ENCODE measurements around the gene ZNF746. TPM values are rescaled to one million over a fixed set of nuclear protein-coding genes. Genes with fewer than 3 reads are reported as not detected.

Gene ZNF746
- total RNA-seq, 1 experiment from 2014 or later = 19.2 TPM

DNA sequence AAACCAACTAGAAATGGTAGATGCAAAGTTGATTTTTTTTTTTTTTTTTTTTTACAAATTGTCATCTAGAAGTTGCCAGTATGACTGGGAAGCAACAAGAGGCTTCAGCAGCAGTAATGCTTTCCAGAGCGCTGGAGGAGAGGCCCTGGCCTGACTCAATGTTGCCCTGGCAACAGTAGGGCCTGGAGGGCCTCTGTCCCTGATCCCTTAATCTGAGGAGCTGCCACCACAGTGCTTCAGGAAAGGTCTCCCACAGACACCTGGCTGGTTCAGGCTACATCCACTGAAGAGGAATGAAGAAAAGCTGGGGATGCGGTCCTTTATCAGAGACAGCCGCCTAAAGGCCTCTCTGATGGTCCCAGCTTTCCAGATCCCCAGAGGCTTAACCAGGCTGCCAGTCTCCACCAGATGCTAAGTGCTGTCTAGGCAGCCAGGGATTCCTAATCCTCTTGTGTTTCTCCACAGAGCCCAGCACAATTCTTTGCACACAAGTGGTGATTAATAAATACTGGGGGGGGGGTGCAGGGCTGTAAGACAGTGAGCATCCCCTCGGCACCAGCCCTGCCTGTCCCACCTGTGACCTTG, 70.4 kb downstream of the ZNF746 start:
- Histone ChIP-seq H3K36me3 (ENCODE audit: low read depth) (0 out of 2 replicates have a peak, but pooled peaks cover 4% of the 10 kb centered on the region), H3K4me3 (no peak overlapping the region), H3K79me2 (ENCODE audit: low read depth) (no peaks in the 10 kb centered on the region), H3K9me3 (ENCODE audit: insufficient read depth, low read depth) (no peaks in the 10 kb centered on the region), H3K4me2 (no peak overlapping the region), H4K20me1 (ENCODE audit: insufficient read depth) (no peaks in the 10 kb centered on the region), H3K27ac (no peak overlapping the region), H3K4me1 (replicated peaks; ENCODE audit: insufficient read depth) (no peaks in the 10 kb centered on the region), H2AFZ (no peak overlapping the region), H3F3A (ENCODE audit: insufficient read depth, low read depth) (peaks cover 7% of the 10 kb centered on the region), H3K27me3 (ENCODE audit: insufficient read depth, low read depth) (no peaks in the 10 kb centered on the region), H3K9me2 (ENCODE audit: insufficient read depth) (no peaks in the 10 kb centered on the region)
- no peak for TF ChIP-seq EZH2 (IDR thresholded peaks at IDR 0.05; ENCODE audit: low read depth)
- TF ChIP-seq, protein P1, sequence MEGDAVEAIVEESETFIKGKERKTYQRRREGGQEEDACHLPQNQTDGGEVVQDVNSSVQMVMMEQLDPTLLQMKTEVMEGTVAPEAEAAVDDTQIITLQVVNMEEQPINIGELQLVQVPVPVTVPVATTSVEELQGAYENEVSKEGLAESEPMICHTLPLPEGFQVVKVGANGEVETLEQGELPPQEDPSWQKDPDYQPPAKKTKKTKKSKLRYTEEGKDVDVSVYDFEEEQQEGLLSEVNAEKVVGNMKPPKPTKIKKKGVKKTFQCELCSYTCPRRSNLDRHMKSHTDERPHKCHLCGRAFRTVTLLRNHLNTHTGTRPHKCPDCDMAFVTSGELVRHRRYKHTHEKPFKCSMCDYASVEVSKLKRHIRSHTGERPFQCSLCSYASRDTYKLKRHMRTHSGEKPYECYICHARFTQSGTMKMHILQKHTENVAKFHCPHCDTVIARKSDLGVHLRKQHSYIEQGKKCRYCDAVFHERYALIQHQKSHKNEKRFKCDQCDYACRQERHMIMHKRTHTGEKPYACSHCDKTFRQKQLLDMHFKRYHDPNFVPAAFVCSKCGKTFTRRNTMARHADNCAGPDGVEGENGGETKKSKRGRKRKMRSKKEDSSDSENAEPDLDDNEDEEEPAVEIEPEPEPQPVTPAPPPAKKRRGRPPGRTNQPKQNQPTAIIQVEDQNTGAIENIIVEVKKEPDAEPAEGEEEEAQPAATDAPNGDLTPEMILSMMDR (conservative IDR thresholded peaks at IDR 0.05) = no peak
- DNase-seq = no peak
- intact Hi-C loops (cut with micrococcal nuclease; ENCODE audit: unreplicated experiment) = no loop called here
- ChIA-PET POLR2A (ENCODE audit: unreplicated experiment) (no interaction called here), CTCF (interaction anchor here (0.6 kb wide), 1 partner anchor 37 kb away, joined by 3 read pairs; no protein-coding TSS in a partner anchor)
- no TSS peak for BruUV-seq (replicated peaks)

DNA sequence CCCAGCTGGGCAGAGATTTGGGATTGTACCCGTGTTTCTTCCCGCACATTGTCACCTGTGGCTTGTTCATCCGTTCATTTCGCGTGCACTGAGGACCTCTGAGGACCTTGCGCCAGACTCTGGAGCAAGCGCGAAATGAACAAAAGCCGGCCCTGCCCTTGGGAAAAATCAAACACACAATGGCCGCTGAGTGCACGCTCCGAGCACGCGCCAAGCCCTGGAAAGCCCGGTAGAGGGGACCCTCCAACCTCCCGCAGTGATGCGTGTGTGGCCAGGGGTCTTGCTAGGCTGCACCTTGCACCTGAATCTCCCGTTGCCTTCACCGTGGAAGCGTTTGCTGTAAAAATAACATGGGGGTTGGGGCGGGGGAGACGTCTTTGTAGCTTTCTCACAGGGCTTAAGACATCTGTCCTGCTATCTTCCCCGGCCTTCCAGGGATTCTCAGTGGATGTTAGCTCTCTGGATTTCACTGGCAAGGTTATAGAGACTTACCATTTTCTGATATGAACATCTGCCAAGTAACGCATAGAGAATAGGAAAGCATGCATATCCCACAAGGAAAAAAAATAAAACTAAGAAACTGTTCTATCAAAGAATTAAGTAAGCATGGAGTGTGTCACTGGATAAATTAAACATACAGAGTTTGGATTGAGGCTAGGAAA, 74.0 kb downstream of the ZNF746 start:
- H3K27ac ChIP-seq = no peak overlapping the region
- no peaks in the 10 kb centered on the region for H3K36me3 ChIP-seq (ENCODE audit: low read depth)
- intact Hi-C loops (cut with micrococcal nuclease; ENCODE audit: unreplicated experiment) = loop anchor here (2.0 to 5.0 kb wide), 2 partner anchors 35 to 74 kb away; partner anchors contain the start of gene ZNF746
- CTCF ChIA-PET = interaction anchor here (0.6 to 1.1 kb wide), 3 partner anchors 162 to 461 kb away, joined by 4 to 9 read pairs (median 7); partner anchors contain the start of gene ZNF783
- H3K9me2 ChIP-seq (ENCODE audit: insufficient read depth) = no peaks in the 10 kb centered on the region
- H4K20me1 ChIP-seq (ENCODE audit: insufficient read depth) = no peaks in the 10 kb centered on the region
- POLR2A ChIA-PET (ENCODE audit: unreplicated experiment) = no interaction called here
- peaks cover 7% of the 10 kb centered on the region for H3F3A ChIP-seq (ENCODE audit: insufficient read depth, low read depth)
- no peaks in the 10 kb centered on the region for H3K4me1 ChIP-seq (replicated peaks; ENCODE audit: insufficient read depth)
- H2AFZ ChIP-seq = no peak overlapping the region
- no peak overlapping the region for H3K4me3 ChIP-seq
- H3K4me2 ChIP-seq = no peak overlapping the region
- H3K79me2 ChIP-seq (ENCODE audit: low read depth) = no peaks in the 10 kb centered on the region
- H3K27me3 ChIP-seq (ENCODE audit: insufficient read depth, low read depth) = no peaks in the 10 kb centered on the region
- DNase-seq = no peak
- no peaks in the 10 kb centered on the region for H3K9me3 ChIP-seq (ENCODE audit: insufficient read depth, low read depth)
- TF ChIP-seq EZH2 (IDR thresholded peaks at IDR 0.05; ENCODE audit: low read depth) = no peak
- BruUV-seq (replicated peaks) = no TSS peak

DNA sequence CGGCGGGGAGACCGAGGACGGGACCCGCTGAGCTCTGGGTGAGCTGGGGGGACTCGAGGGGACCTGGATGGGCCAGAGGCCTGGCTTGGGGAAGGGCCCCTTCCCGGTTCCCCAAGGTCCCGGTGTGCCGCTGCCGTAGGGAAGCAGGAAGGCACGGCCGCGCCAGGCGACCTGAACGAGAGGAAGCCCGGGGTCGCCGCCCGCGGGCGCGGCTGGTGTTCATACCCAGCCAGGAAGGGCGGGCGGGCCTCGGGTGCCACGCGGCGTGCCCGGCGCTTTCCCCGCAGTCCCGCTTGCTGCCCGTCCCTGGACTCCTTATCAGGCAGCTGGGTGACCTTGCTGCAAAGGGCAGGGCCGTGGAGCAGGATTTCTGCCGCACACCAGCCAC, 74.7 kb downstream of the ZNF746 start:
- Histone ChIP-seq H3K9me2 (ENCODE audit: insufficient read depth) (no peaks in the 10 kb centered on the region), H3K27me3 (ENCODE audit: insufficient read depth, low read depth) (no peaks in the 10 kb centered on the region), H3K79me2 (ENCODE audit: low read depth) (no peaks in the 10 kb centered on the region), H3K36me3 (ENCODE audit: low read depth) (no peaks in the 10 kb centered on the region), H3K9me3 (ENCODE audit: insufficient read depth, low read depth) (no peaks in the 10 kb centered on the region), H3K27ac (no peak overlapping the region), H2AFZ (peak overlapping the region; percentile 89), H3K4me1 (replicated peaks; ENCODE audit: insufficient read depth) (no peaks in the 10 kb centered on the region), H3F3A (ENCODE audit: insufficient read depth, low read depth) (peaks cover 7% of the 10 kb centered on the region), H3K4me3 (peak overlapping the region; percentile 69; the same call in 1 of the 2 replicates), H3K4me2 (peak overlapping the region; percentile 85), H4K20me1 (ENCODE audit: insufficient read depth) (no peaks in the 10 kb centered on the region)
- CTCF ChIA-PET = interaction anchor here (0.6 to 1.5 kb wide), 4 partner anchors 113 to 260 kb away, joined by 3 to 9 read pairs (median 4); partner anchors contain the start of gene ZNF783
- intact Hi-C loops (cut with micrococcal nuclease; ENCODE audit: unreplicated experiment) = loop anchor here (1.0 to 5.0 kb wide), 7 partner anchors 34 to 162 kb away; partner anchors contain the start of gene ZNF746
- peak in 1 of 2 experiments; percentile 19 for DNase-seq
- TF ChIP-seq, protein P1 (conservative IDR thresholded peaks at IDR 0.05) = no peak
- no peak for TF ChIP-seq EZH2 (IDR thresholded peaks at IDR 0.05; ENCODE audit: low read depth)
- POLR2A ChIA-PET (ENCODE audit: unreplicated experiment) = no interaction called here
- BruUV-seq (replicated peaks) = no TSS peak

Other genes starting within 250 kb of the ZNF746 start
- 15.8 and 22.2 TPM in 2 replicates for gene ZNF783, start 235.6 kb downstream of the ZNF746 start, total RNA-seq (2021)
- gene ZNF777, start 36.7 kb downstream of the ZNF746 start, total RNA-seq (2021) = 10.6 and 13.3 TPM in 2 replicates